Stimulated activated CD8-positive, alpha-beta memory T cell treated with anti-CD3 and anti-CD28 coated beads, Interleukin-4, amount 100 ng/mL, for 4 hours (primary cell): ENCODE data around the gene VAT1L.
"Not testable (repeated sequence)": the region's sequence is repeated elsewhere in the genome, so short reads cannot be mapped to it uniquely, and the experiment has no call there.

Experiments
- DNase-seq, 2 donors: peaks; one replicate each; pipeline ENCODE4 v3.0.0-alpha.2; 2020; ENCODE audit warnings: low read depth in 2 of 2, low spot score in 1 of 2

VAT1L gene

GRCh38 chr16:77987810-77988209, 199.4 kb downstream of the VAT1L start:
- DNase-seq, result no peak

GRCh38 chr16:77989846-77990245, 201.5 kb downstream of the VAT1L start:
- no peak for DNase-seq

- no peak for DNase-seq
These were observed 203.3 kb downstream of the VAT1L start for GRCh38 chr16:77991701-77992100.

GRCh38 chr16:77992381-77992780, 204.0 kb downstream of the VAT1L start:
- DNase-seq, result not testable (repeated sequence)

- DNase-seq, result no peak
These were observed 205.0 kb downstream of the VAT1L start for GRCh38 chr16:77993111-77993985.

GRCh38 chr16:77995843-77996455, 207.6 kb downstream of the VAT1L start:
- no peak for DNase-seq

- no peak for DNase-seq
These were observed 210.1 kb downstream of the VAT1L start for GRCh38 chr16:77998350-77999023.

- DNase-seq, result no peak
These were observed 213.2 kb downstream of the VAT1L start for GRCh38 chr16:78001451-78002025.

GRCh38 chr16:78002915-78003538, 214.7 kb downstream of the VAT1L start:
- peak in 1 of 2 donors; percentile 14 for DNase-seq

- no peak for DNase-seq
These were observed 216.2 kb downstream of the VAT1L start for GRCh38 chr16:78004517-78004916.

- no peak for DNase-seq
These were observed 217.5 kb downstream of the VAT1L start for GRCh38 chr16:78005881-78006280.

- no peak for DNase-seq
These were observed 218.8 kb downstream of the VAT1L start for GRCh38 chr16:78007121-78007520.

- DNase-seq, result no peak
These were observed 234.1 kb downstream of the VAT1L start, which contains the start of gene CLEC3A for GRCh38 chr16:78022347-78023060. CLEC3A (plus strand) TSS chr16:78022548; CDS start chr16:78022627, 79 bp downstream.

GRCh38 chr16:78024159-78024558, 235.8 kb downstream of the VAT1L start:
- no peak for DNase-seq

GRCh38 chr16:78025631-78026030, 237.3 kb downstream of the VAT1L start:
- DNase-seq, result no peak

- no peak for DNase-seq
These were observed 239.7 kb downstream of the VAT1L start for GRCh38 chr16:78028018-78028417.
